ENCODE data around the gene DLGAP1. TPM values are rescaled to one million over a fixed set of nuclear protein-coding genes. Genes with fewer than 3 reads are reported as not detected.

The DLGAP1 gene
- total and polyA plus RNA-seq, 2 of the 4 experiments (the other 2 are of a cell fraction), result under 0.01 to 0.09 TPM

- 86% methylated on average over 1 of the region's 3 CpGs; no CpG with 5 or more reads in 1 of the 2 experiments for WGBS, 2 experiments (ENCODE audit: extremely low coverage in 2 of 2, insufficient read length in 1 of 2)
- dilution Hi-C loops (cut with HindIII; ENCODE audit: low sequenced_read_pairs, unreplicated experiment) (no loop called here), in situ Hi-C loops (cut with MboI; ENCODE audit: low sequenced_read_pairs) (no loop called here), intact Hi-C loops (cut with micrococcal nuclease) (no loop called here)
- Histone ChIP-seq H4K91ac (ENCODE audit: insufficient read depth, low read depth, low read length) (no peak overlapping the region), H3K4me1 (ENCODE audit: control insufficient read depth, insufficient read depth, low read length) (no peaks in the 10 kb centered on the region), H4K20me1 (ENCODE audit: insufficient read depth, low read length) (no peaks in the 10 kb centered on the region), H2BK5ac (ENCODE audit: low read depth, low read length, poor library complexity, severe bottlenecking) (no peak overlapping the region), H3K4ac (ENCODE audit: low read depth, low read length) (no peak overlapping the region), H4K8ac (ENCODE audit: low read depth in 2 of 2, low read length in 2 of 2) (no peak overlapping the region), H3K14ac (replicated peaks; ENCODE audit: low read depth, low read length) (no peak overlapping the region), H3K79me1 (ENCODE audit: low read depth in 1 of 2, low read length in 2 of 2) (no peaks in the 10 kb centered on the region), H4K5ac (ENCODE audit: low read depth, low read length) (no peak overlapping the region), H2BK15ac (ENCODE audit: low read depth, low read length) (no peak overlapping the region), H3K4me3 (ENCODE audit: insufficient read depth, low read depth, low read length) (no peak overlapping the region), H3K56ac (ENCODE audit: extremely low read depth, insufficient read depth, low read length) (no peak overlapping the region), H2AK5ac (ENCODE audit: low read depth, low read length) (no peak overlapping the region), H2AK9ac (replicated peaks; ENCODE audit: low read depth, low read length, poor library complexity) (no peak overlapping the region), H2BK120ac (ENCODE audit: low read depth, low read length) (no peak overlapping the region), H2BK20ac (ENCODE audit: low read depth, low read length) (no peak overlapping the region), H3K36me3 (ENCODE audit: control insufficient read depth, insufficient read depth, low read length) (no peaks in the 10 kb centered on the region), H3K4me2 (ENCODE audit: low read depth, low read length) (no peak overlapping the region), H3K27me3 (ENCODE audit: control insufficient read depth, insufficient read depth, low read length) (no peaks in the 10 kb centered on the region), H3K9me3 (ENCODE audit: control insufficient read depth, insufficient read depth, low read length) (0 out of 2 replicates have a peak, but pooled peaks cover 1% of the 10 kb centered on the region), H3K23ac (ENCODE audit: low read depth, low read length) (no peak overlapping the region), H3K9ac (ENCODE audit: low read depth, low read length) (no peak overlapping the region), H2AFZ (replicated peaks; ENCODE audit: low read length, poor library complexity) (no peak overlapping the region), H3K27ac (ENCODE audit: insufficient read depth, low read length) (no peak overlapping the region), H3K18ac (ENCODE audit: low read depth, low read length) (no peak overlapping the region), H3K9me1 (ENCODE audit: insufficient read depth, low read length) (no peaks in the 10 kb centered on the region)
- CTCF ChIA-PET, result no interaction called here
- TF ChIP-seq MAZ (IDR thresholded peaks at IDR 0.05; ENCODE audit: borderline replicate concordance, low read depth, low read length) (no peak), POLR2A (IDR thresholded peaks at IDR 0.05; ENCODE audit: low read depth, low read length) (no peak), MXI1 (IDR thresholded peaks at IDR 0.05; ENCODE audit: borderline replicate concordance, low read depth, low read length) (no peak), CEBPB (IDR thresholded peaks at IDR 0.05; ENCODE audit: low read depth, low read length) (no peak), SMC3 (IDR thresholded peaks at IDR 0.05; ENCODE audit: low read depth, low read length) (no peak), BHLHE40 (IDR thresholded peaks at IDR 0.05; ENCODE audit: low read depth, low read length) (no peak), CTCF (conservative IDR thresholded peaks at IDR 0.05; ENCODE audit: low read depth, low read length) (no peak), MAFK (IDR thresholded peaks at IDR 0.05; ENCODE audit: low read depth, low read length) (no peak), NFE2L2 (IDR thresholded peaks at IDR 0.05; ENCODE audit: low read depth, low read length) (no peak), RAD21 (IDR thresholded peaks at IDR 0.05; ENCODE audit: low read length) (no peak), CHD1 (IDR thresholded peaks at IDR 0.05; ENCODE audit: low read depth, low read length) (no peak), RCOR1 (IDR thresholded peaks at IDR 0.05; ENCODE audit: insufficient replicate concordance, low read length) (no peak), RFX5 (IDR thresholded peaks at IDR 0.05; ENCODE audit: low read depth, low read length) (no peak), FOS (IDR thresholded peaks at IDR 0.05; ENCODE audit: low read depth, low read length) (no peak)
- TF ChIP-seq, protein P1, sequence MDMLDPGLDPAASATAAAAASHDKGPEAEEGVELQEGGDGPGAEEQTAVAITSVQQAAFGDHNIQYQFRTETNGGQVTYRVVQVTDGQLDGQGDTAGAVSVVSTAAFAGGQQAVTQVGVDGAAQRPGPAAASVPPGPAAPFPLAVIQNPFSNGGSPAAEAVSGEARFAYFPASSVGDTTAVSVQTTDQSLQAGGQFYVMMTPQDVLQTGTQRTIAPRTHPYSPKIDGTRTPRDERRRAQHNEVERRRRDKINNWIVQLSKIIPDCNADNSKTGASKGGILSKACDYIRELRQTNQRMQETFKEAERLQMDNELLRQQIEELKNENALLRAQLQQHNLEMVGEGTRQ (IDR thresholded peaks at IDR 0.05; ENCODE audit: low read depth, low read length), result no peak
- TF ChIP-seq, protein P2, sequence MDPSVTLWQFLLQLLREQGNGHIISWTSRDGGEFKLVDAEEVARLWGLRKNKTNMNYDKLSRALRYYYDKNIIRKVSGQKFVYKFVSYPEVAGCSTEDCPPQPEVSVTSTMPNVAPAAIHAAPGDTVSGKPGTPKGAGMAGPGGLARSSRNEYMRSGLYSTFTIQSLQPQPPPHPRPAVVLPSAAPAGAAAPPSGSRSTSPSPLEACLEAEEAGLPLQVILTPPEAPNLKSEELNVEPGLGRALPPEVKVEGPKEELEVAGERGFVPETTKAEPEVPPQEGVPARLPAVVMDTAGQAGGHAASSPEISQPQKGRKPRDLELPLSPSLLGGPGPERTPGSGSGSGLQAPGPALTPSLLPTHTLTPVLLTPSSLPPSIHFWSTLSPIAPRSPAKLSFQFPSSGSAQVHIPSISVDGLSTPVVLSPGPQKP (IDR thresholded peaks at IDR 0.05; ENCODE audit: borderline replicate concordance, low read depth, low read length), result no peak
- ATAC-seq (ENCODE audit: low read depth) (no peak), DNase-seq (no peak)
- BruUV-seq (replicated peaks), result no TSS peak
- POLR2A ChIA-PET (ENCODE audit: unreplicated experiment), result no interaction called here
Observed at GRCh38 chr18:4384932-4385331, 70.2 kb downstream of the DLGAP1 start.
